Suprapubic skin (tissue), 3 donors: Measurements from ENCODE around the gene KLRC3.

Experiments used
- CTCF ChIP-seq, 2 donors: fragments of 200-600 bp in 1 of 2; fragments of 450-650 bp in 1 of 2; sonication (generic) in 1 of 2; IDR thresholded peaks; one replicate each; pipeline ENCODE4 v1.5.1; 2016 to 2019; ENCODE audit warnings: antibody characterized with exemption in 2 of 2, mild to moderate bottlenecking in 1 of 2, moderate library complexity in 1 of 2
- EP300 ChIP-seq: sonication (generic); formaldehyde crosslinking; IDR thresholded peaks from one replicate; pipeline ENCODE4 v1.6.1; 2017; ENCODE audit warnings: antibody characterized with exemption
- POLR2A ChIP-seq, 2 donors: fragments of 450-650 bp; IDR thresholded peaks; one replicate each; pipeline ENCODE4 v1.6.1; 2017; ENCODE audit warnings: antibody characterized with exemption in 2 of 2, mild to moderate bottlenecking in 2 of 2, moderate library complexity in 2 of 2

GRCh38 chr12:10362325-10362724 is 58.1 kb downstream of the KLRC3 start:
- no peak for TF ChIP-seq CTCF (IDR thresholded peaks at IDR 0.05)
- TF ChIP-seq POLR2A (IDR thresholded peaks at IDR 0.05): no peak
- no peak for TF ChIP-seq EP300
